Cardiac muscle cell (in vitro differentiated cells and primary cell): Measurements from ENCODE around the gene ZNF609. TPM values are rescaled to one million over a fixed set of nuclear protein-coding genes. Genes with fewer than 3 reads are reported as not detected.
A peak's percentile ranks its signal among the peaks of the same experiment; 100 is the strongest.

Experiments
- DNase-seq, 2 donors: peaks; one replicate each; pipeline versions ENCODE4 v3.0.0 to v3.0.0-alpha.2; 2010 to 2017; ENCODE audit warnings: low read depth in 1 of 2, low spot score in 1 of 2
- H3K27ac ChIP-seq: fragments of 200-600 bp; sonication (generic); 2 replicates; pipeline ENCODE4 v1.5.1; 2016
- H3K27me3 ChIP-seq: fragments of 200-600 bp; sonication (generic); 2 replicates; pipeline ENCODE4 v1.6.0; 2016; ENCODE audit warnings: control low read depth
- H3K36me3 ChIP-seq: fragments of 200-600 bp; sonication (generic); 2 replicates; pipeline ENCODE4 v1.5.1; 2016; ENCODE audit warnings: control low read depth
- H3K4me1 ChIP-seq: fragments of 200-600 bp; sonication (generic); 2 replicates; pipeline ENCODE4 v1.8.1; 2017; ENCODE audit warnings: low read depth, mild to moderate bottlenecking, mixed run types
- H3K4me3 ChIP-seq: fragments of 200-600 bp; sonication (generic); 2 replicates; pipeline ENCODE4 v1.5.1; 2016; ENCODE audit warnings: mild to moderate bottlenecking
- H3K9me3 ChIP-seq: fragments of 200-600 bp; sonication (generic); 2 replicates; pipeline ENCODE4 v1.5.1; 2017; ENCODE audit warnings: low read depth, mild to moderate bottlenecking, control low read depth
- polyA plus RNA-seq: library from polyadenylated mRNA; unstranded; fragments of >200 nt; fragmentation: Nextera tagmentation; extraction: Ambion mirVana; gene quantifications from 2 replicates; pipeline ENCODE4 v1.2.1, GENCODE V29; 2016
- total RNA-seq: library from RNA; depleted of rRNA; stranded (reverse); fragments of >200 nt; gene quantifications from 2 replicates; pipeline ENCODE4 v1.2.3, GENCODE V29; 2016
- TF ChIP-seq, protein P1 (sequence below): IDR thresholded peaks from 2 replicates; pipeline ENCODE4 v1.5.1; 2012; ENCODE audit warnings: low read depth, mild to moderate bottlenecking, low read length

ZNF609 gene
- total and polyA plus RNA-seq, 2 experiments from 2014 or later, result 25.6 to 41.4 TPM

DNA sequence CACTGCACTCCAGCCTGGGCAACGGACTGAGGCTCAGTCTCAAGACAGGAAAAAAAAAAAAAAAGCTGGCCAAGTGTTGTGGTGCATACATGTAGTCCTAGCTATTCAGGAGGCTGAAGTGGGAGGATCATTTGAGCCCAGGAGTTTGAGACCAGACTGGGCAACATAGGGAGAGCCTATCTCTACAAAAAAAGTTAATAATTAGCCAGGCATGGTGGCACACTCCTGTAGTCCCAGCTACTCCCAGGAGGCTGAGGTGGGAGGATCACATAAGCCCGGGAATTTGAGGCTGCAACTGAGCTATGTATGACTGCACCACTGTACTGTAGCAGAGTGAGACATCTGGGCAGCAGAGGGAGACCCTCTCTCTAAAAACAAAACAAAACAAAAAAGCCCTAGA lies 256.1 kb downstream of the ZNF609 start:
- no peaks in the 10 kb centered on the region for H3K9me3 ChIP-seq
- no peak overlapping the region for H3K4me3 ChIP-seq
- H3K36me3 ChIP-seq, result peaks cover 41% of the 10 kb centered on the region
- TF ChIP-seq, protein P1, sequence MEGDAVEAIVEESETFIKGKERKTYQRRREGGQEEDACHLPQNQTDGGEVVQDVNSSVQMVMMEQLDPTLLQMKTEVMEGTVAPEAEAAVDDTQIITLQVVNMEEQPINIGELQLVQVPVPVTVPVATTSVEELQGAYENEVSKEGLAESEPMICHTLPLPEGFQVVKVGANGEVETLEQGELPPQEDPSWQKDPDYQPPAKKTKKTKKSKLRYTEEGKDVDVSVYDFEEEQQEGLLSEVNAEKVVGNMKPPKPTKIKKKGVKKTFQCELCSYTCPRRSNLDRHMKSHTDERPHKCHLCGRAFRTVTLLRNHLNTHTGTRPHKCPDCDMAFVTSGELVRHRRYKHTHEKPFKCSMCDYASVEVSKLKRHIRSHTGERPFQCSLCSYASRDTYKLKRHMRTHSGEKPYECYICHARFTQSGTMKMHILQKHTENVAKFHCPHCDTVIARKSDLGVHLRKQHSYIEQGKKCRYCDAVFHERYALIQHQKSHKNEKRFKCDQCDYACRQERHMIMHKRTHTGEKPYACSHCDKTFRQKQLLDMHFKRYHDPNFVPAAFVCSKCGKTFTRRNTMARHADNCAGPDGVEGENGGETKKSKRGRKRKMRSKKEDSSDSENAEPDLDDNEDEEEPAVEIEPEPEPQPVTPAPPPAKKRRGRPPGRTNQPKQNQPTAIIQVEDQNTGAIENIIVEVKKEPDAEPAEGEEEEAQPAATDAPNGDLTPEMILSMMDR, result no peak
- H3K4me1 ChIP-seq, result no peaks in the 10 kb centered on the region
- no peak for DNase-seq
- no peaks in the 10 kb centered on the region for H3K27me3 ChIP-seq
- H3K27ac ChIP-seq, result no peak overlapping the region

DNA sequence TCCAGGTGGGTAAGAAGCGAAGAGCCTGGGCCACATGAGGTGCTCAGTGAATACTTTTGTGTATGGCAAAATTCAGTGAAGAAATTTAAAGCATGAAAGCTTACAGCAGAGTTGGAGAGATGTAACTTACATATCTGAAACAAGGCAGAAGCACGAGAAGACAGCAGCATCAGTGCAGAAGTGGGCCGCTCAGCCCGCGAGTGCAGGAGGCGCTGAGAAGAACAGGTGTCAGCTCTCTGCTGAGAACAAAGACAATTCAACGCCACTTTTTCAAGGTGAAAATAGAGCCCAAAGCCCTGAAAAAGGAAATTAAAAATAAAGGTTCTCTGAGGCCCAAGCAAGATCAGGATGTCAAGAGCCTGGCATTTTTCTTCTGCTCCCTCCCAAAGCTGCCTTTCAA lies 256.8 kb downstream of the ZNF609 start:
- H3K27ac ChIP-seq, result no peak overlapping the region
- H3K4me3 ChIP-seq, result no peak overlapping the region
- H3K9me3 ChIP-seq, result no peaks in the 10 kb centered on the region
- H3K27me3 ChIP-seq, result no peaks in the 10 kb centered on the region
- TF ChIP-seq, protein P1, result no peak
- no peaks in the 10 kb centered on the region for H3K4me1 ChIP-seq
- peaks cover 41% of the 10 kb centered on the region for H3K36me3 ChIP-seq
- DNase-seq, result no peak

DNA sequence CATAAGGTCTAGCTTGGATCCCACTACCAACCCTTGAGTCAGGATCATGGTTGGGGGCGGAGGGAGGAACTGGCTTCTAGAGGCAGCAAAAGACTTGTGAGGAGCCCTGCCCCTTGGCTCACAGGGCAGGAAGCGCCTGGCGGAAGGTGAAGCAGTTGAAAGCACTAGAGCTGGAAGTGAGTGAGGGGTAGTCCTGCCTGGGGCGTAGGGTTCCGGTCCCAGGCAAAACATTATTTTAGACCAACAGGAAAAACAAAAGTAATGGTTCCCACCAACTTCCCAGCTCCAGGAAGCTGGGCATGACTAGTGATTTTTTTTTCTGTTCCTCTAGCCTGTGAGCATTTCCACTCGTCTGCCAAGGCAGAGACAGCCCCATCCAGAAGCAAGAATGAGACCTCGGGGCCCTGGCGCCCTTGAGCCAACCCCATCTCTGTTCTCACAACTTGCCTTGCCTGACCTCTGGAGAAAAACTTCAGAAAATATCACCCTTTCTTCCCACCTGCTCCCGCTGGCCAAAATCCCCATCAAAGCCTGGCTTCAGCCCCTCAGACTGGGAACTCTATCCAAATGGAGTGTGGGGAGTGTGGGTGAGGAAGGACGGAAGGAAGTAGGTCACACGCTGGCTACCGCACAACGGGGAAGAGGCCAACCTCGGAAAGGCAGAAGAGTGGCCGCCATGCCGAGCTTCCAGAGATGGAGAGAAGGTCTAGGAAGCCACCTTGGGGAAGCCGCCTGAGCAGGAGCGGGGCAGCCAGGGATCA lies 257.5 kb downstream of the ZNF609 start:
- TF ChIP-seq, protein P1, result no peak
- H3K4me3 ChIP-seq, result no peak overlapping the region
- H3K9me3 ChIP-seq, result no peaks in the 10 kb centered on the region
- no peak overlapping the region for H3K27ac ChIP-seq
- peaks cover 43% of the 10 kb centered on the region for H3K36me3 ChIP-seq
- H3K4me1 ChIP-seq, result no peaks in the 10 kb centered on the region
- DNase-seq, result no peak
- H3K27me3 ChIP-seq, result no peaks in the 10 kb centered on the region

DNA sequence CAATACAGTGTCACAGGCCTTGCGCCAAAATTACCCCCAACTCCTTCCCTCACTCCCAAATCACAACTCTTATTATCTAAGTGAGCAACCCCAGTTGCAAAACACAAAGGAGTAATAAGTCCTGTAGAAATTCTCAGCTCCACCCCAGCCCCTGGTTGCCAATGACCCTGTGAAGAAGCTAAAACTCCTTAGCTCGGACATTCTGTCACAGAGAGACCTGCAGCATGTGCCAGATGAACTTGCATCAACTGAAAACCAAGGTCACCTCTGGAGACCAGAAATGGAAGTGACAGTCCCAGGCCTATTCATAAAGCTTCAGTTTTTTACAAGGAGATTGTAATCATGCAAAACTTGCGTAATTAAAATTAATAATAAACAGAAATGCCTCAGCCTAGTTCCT lies 259.8 kb downstream of the ZNF609 start:
- Histone ChIP-seq H3K4me1 (no peaks in the 10 kb centered on the region), H3K9me3 (no peaks in the 10 kb centered on the region), H3K27ac (peak overlapping the region; percentile 45), H3K4me3 (no peak overlapping the region), H3K36me3 (peaks cover 32% of the 10 kb centered on the region), H3K27me3 (no peaks in the 10 kb centered on the region)
- TF ChIP-seq, protein P1, result no peak
- no peak for DNase-seq

DNA sequence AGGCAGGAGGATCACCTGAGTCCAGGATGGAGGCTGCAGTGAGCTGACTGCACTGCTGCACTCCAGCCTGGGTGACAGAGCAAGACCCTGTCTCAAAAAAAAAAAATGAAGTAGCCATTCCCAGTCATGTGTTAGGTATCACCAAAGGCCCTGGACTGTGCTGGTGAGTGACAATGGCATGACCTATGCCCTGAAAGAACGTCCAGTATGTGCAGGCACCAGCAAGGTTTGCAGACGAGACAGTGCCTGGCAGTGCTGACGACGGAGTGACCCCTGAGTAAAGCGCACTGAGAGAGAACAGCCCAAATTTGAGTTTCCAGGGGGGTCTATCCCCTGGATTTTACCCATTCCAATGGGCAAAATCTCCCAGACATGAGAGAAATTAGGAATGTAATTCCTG lies 269.8 kb downstream of the ZNF609 start:
- no peaks in the 10 kb centered on the region for H3K4me1 ChIP-seq
- H3K4me3 ChIP-seq, result no peak overlapping the region
- no peaks in the 10 kb centered on the region for H3K27me3 ChIP-seq
- H3K9me3 ChIP-seq, result no peaks in the 10 kb centered on the region
- H3K27ac ChIP-seq, result no peak overlapping the region
- no peak for DNase-seq
- TF ChIP-seq, protein P1, result no peak
- H3K36me3 ChIP-seq, result peaks cover 21% of the 10 kb centered on the region
